GM19324 (cell line): ENCODE measurements around the gene CAT.

Experiments
- ATAC-seq: cut with Tn5 transposase; IDR thresholded peaks from one replicate; pipeline ENCODE4 v1.9.1; 2021; ENCODE audit warnings: mild to moderate bottlenecking, moderate library complexity; ENCODE audit not compliant: unreplicated experiment, low FRiP score

CAT gene

GRCh38 chr11:34519595-34520235 is 81.0 kb downstream of the CAT start:
- no peak for ATAC-seq

- no peak for ATAC-seq
These were observed 82.5 kb downstream of the CAT start for GRCh38 chr11:34521265-34521664.
